ENCODE data around the gene SDC1. TPM values are rescaled to one million over a fixed set of nuclear protein-coding genes. Genes with fewer than 3 reads are reported as not detected.

The SDC1 gene
- polyA plus RNA-seq, 1 experiment = 17.9 TPM

DNA sequence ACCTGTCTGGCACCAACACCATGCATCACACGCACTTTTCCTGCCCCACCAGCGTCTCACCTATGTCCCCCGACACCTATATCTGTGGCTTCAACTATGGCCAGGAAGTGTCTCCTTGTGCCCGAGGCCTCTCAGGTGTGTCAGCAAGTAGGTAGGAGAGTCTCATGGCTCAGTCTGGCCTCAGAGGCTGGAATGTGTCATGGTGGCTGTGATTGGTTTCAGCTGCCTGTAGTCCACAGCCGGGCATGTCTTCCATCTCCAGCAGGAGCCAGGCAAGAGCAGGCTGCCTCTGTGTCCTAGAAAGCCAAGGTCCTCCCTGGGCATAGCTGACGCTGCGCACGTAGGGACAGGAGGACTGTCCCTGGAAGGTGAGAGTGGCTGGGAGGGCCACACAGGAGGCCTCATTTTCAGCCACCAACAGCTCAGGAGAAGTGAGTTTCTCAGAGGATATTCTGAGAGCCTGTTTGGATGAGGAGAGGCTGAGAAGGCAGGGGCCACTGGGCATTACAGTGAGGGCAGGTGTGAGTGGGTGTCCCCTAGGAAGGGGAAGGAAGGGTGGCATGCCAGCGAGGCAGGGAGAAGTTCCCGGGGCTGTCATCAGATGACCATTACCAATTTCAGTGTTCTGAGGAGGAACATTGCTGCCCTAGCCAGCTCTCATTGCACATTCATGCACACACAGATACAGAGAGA, 47.2 kb downstream of the SDC1 start:
- Histone ChIP-seq H3K4me3 (ENCODE audit: low read depth, low read length) (no peak overlapping the region), H3K27me3 (ENCODE audit: control insufficient read depth, insufficient read depth, low read length) (no peaks in the 10 kb centered on the region), H3K9me3 (ENCODE audit: control insufficient read depth, insufficient read depth, low read length) (no peaks in the 10 kb centered on the region; the same call in 1 of the 2 replicates), H3K27ac (ENCODE audit: low read depth, low read length) (no peak overlapping the region)
- TF ChIP-seq, protein P1, sequence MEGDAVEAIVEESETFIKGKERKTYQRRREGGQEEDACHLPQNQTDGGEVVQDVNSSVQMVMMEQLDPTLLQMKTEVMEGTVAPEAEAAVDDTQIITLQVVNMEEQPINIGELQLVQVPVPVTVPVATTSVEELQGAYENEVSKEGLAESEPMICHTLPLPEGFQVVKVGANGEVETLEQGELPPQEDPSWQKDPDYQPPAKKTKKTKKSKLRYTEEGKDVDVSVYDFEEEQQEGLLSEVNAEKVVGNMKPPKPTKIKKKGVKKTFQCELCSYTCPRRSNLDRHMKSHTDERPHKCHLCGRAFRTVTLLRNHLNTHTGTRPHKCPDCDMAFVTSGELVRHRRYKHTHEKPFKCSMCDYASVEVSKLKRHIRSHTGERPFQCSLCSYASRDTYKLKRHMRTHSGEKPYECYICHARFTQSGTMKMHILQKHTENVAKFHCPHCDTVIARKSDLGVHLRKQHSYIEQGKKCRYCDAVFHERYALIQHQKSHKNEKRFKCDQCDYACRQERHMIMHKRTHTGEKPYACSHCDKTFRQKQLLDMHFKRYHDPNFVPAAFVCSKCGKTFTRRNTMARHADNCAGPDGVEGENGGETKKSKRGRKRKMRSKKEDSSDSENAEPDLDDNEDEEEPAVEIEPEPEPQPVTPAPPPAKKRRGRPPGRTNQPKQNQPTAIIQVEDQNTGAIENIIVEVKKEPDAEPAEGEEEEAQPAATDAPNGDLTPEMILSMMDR (IDR thresholded peaks at IDR 0.05; ENCODE audit: low read depth, low read length) = no peak; the same call in 1 of the 2 replicates
- DNase-seq (ENCODE audit: low read depth, low spot score) = no peak
- CTCF ChIA-PET = no interaction called here
- POLR2A ChIA-PET = no interaction called here

DNA sequence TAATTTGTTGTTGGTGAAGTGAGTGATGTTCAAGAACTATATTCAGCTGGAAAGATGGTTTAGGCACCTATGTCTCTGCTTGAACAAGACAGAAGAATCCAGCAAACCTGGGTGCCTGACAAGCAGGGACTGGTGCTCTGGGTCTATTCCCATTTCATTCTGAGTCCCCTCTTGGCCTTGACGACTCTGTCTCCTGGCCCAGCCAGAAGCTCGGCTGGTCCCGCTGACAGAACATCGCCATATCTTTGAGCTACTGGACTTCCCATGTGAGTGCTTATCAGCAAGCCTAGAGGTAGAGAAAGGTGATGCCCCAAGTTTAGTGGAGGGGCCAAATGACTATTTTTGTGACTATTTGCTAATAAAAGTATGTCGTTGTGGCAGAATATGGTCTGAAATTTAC, 48.2 kb downstream of the SDC1 start:
- CTCF ChIA-PET = interaction anchor here (0.8 kb wide), 1 partner anchor 49 kb away, joined by 3 read pairs; no protein-coding TSS in a partner anchor
- Histone ChIP-seq H3K9me3 (ENCODE audit: control insufficient read depth, insufficient read depth, low read length) (no peaks in the 10 kb centered on the region; the same call in 1 of the 2 replicates), H3K27ac (ENCODE audit: low read depth, low read length) (no peak overlapping the region), H3K4me3 (ENCODE audit: low read depth, low read length) (no peak overlapping the region), H3K27me3 (ENCODE audit: control insufficient read depth, insufficient read depth, low read length) (no peaks in the 10 kb centered on the region)
- TF ChIP-seq, protein P1 (IDR thresholded peaks at IDR 0.05; ENCODE audit: low read depth, low read length) = no peak
- no peak for DNase-seq (ENCODE audit: low read depth, low spot score)
- POLR2A ChIA-PET = interaction anchor here (0.5 kb wide), 1 partner anchor 29 kb away, joined by 5 read pairs; no protein-coding TSS in a partner anchor

DNA sequence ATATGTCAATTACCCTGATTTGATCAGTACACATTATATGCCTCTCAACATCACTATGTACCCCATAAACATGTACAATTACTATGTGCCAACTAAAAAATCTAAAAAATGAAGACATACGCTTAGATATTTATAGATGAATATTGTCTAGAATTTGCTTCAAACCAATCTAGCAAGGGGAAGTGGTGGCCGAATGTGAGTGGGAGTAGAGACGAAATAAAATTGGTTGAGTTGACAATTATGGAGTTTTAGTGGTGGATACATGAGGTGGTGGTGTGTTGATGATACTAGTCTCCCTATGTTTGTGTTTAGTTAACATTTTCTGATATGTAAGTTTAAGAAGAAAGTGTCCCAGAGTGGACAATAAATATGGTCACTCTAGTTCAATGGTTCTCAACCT, 49.0 kb downstream of the SDC1 start:
- ChIA-PET CTCF (no interaction called here), POLR2A (no interaction called here)
- Histone ChIP-seq H3K9me3 (ENCODE audit: control insufficient read depth, insufficient read depth, low read length) (no peaks in the 10 kb centered on the region), H3K27ac (ENCODE audit: low read depth, low read length) (no peak overlapping the region), H3K27me3 (ENCODE audit: control insufficient read depth, insufficient read depth, low read length) (no peaks in the 10 kb centered on the region), H3K4me3 (ENCODE audit: low read depth, low read length) (no peak overlapping the region)
- TF ChIP-seq, protein P1 (IDR thresholded peaks at IDR 0.05; ENCODE audit: low read depth, low read length) = no peak
- no peak for DNase-seq (ENCODE audit: low read depth, low spot score)

DNA sequence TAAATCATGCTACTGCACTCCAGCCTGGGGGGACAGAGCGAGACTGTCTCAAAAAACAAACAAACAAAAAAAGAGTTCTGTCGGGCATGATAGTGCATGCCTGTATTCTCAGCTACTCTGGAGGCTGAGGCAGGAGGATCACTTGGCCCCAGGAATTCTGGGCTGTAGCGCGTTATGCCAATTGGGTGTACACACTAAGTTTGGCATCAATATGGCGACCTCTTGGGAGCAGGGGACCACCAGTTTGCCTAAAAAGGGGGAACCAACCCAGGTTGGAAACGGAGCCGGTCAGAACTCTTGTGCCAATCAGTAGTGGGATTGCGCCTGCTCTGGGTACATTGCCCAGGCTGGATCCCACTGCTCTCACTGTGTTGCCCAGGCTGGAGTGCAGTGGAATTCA, 49.7 kb downstream of the SDC1 start:
- DNase-seq (ENCODE audit: low read depth, low spot score) = no peak
- Histone ChIP-seq H3K27me3 (ENCODE audit: control insufficient read depth, insufficient read depth, low read length) (no peaks in the 10 kb centered on the region), H3K4me3 (ENCODE audit: low read depth, low read length) (no peak overlapping the region), H3K9me3 (ENCODE audit: control insufficient read depth, insufficient read depth, low read length) (no peaks in the 10 kb centered on the region), H3K27ac (ENCODE audit: low read depth, low read length) (no peak overlapping the region)
- ChIA-PET CTCF (no interaction called here), POLR2A (no interaction called here)
- TF ChIP-seq, protein P1 (IDR thresholded peaks at IDR 0.05; ENCODE audit: low read depth, low read length) = no peak

DNA sequence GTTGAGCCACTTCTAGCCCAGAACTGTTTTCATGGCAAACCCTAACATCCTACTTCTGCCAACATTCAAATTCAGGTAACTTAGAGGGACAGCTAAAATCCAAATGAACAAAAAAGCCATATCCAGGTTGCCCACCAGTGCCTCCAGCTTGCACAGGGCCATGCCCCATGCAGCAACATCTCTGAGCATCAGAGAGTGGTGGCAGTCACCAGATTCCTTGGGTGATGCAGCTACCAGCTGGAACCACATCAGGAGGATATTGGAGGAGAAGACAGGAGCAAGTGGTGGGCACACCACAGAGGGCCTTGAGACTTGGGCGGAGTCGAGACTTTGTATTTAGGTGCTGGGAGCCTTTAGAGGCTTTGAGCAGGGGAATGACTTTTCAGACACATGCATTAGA, 50.5 kb downstream of the SDC1 start:
- CTCF ChIA-PET = no interaction called here
- POLR2A ChIA-PET = interaction anchor here (0.5 kb wide), 1 partner anchor 140 kb away, joined by 3 read pairs; no protein-coding TSS in a partner anchor
- no peaks in the 10 kb centered on the region for H3K9me3 ChIP-seq (ENCODE audit: control insufficient read depth, insufficient read depth, low read length)

More for the DNA sequence above, 50.5 kb downstream of the SDC1 start:
- Histone ChIP-seq H3K27me3 (ENCODE audit: control insufficient read depth, insufficient read depth, low read length) (no peaks in the 10 kb centered on the region), H3K27ac (ENCODE audit: low read depth, low read length) (no peak overlapping the region), H3K4me3 (ENCODE audit: low read depth, low read length) (no peak overlapping the region)
- DNase-seq (ENCODE audit: low read depth, low spot score) = no peak
- TF ChIP-seq, protein P1 (IDR thresholded peaks at IDR 0.05; ENCODE audit: low read depth, low read length) = no peak
